SK-N-SH treated with all-trans-retinoic acid at 6 μM for 48 hours (cell line): ENCODE data around the gene MZB1.
A peak's percentile ranks its signal among the peaks of the same experiment; 100 is the strongest.

Experiments used
- ATAC-seq: fragments of 200-7000 bp; cut with Tn5 transposase; 3 replicates; pipeline ENCODE4 v1.9.1; 2020; ENCODE audit warnings: mild to moderate bottlenecking, moderate library complexity
- BACH2 ChIP-seq: fragments of 250-450 bp; sonication (Bioruptor Pico); IDR thresholded peaks from 2 replicates; pipeline ENCODE4 v1.9.0; 2021; ENCODE audit warnings: mild to moderate bottlenecking, borderline replicate concordance
- CSDC2 ChIP-seq: fragments of 250-450 bp; sonication (Bioruptor Pico); IDR thresholded peaks from 2 replicates; pipeline ENCODE4 v1.5.0; 2020; ENCODE audit warnings: mild to moderate bottlenecking, moderate library complexity
- CSRNP3 ChIP-seq: fragments of 250-450 bp; sonication (Bioruptor Pico); IDR thresholded peaks from 2 replicates; pipeline ENCODE4 v1.5.1; 2021; ENCODE audit warnings: mild to moderate bottlenecking, moderate library complexity
- GLIS3 ChIP-seq: fragments of 250-450 bp; sonication (Bioruptor Pico); IDR thresholded peaks from 2 replicates; pipeline ENCODE4 v1.5.0; 2020; ENCODE audit warnings: mild to moderate bottlenecking, moderate library complexity
- ISL1 ChIP-seq: fragments of 250-450 bp; sonication (Bioruptor Pico); IDR thresholded peaks from 2 replicates; pipeline ENCODE4 v2.1.2; 2022; ENCODE audit warnings: mild to moderate bottlenecking, moderate library complexity
- PPARA ChIP-seq: fragments of 250-450 bp; sonication (Bioruptor Pico); IDR thresholded peaks from 2 replicates; pipeline ENCODE4 v1.5.0; 2020; ENCODE audit warnings: mild to moderate bottlenecking, borderline replicate concordance
- TOX ChIP-seq: fragments of 250-450 bp; sonication (Bioruptor Pico); IDR thresholded peaks from 2 replicates; pipeline ENCODE4 v1.8.0; 2021; ENCODE audit warnings: mild to moderate bottlenecking, moderate library complexity, borderline replicate concordance
- TSHZ2 ChIP-seq: fragments of 250-450 bp; sonication (Bioruptor Pico); IDR thresholded peaks from 2 replicates; pipeline ENCODE4 v1.5.0; 2020; ENCODE audit warnings: mild to moderate bottlenecking, moderate library complexity
- ZC3H10 ChIP-seq: fragments of 250-450 bp; sonication (Bioruptor Pico); IDR thresholded peaks from 2 replicates; pipeline ENCODE4 v1.5.1; 2021; ENCODE audit warnings: mild to moderate bottlenecking, moderate library complexity
- ZFP3 ChIP-seq: fragments of 250-450 bp; sonication (Bioruptor Pico); IDR thresholded peaks from 2 replicates; pipeline ENCODE4 v1.5.0; 2020; ENCODE audit warnings: mild to moderate bottlenecking, moderate library complexity
- ZFP30 ChIP-seq: fragments of 450-650 bp; formaldehyde crosslinking; IDR thresholded peaks from 2 replicates; pipeline ENCODE4 v1.5.0; 2022; ENCODE audit warnings: mild to moderate bottlenecking, moderate library complexity
- ZNF565 ChIP-seq: fragments of 450-650 bp; formaldehyde crosslinking; conservative IDR thresholded peaks from 2 replicates; pipeline ENCODE4 v1.5.0; 2020; ENCODE audit warnings: low read depth, mild to moderate bottlenecking, moderate library complexity
- ZNF70 ChIP-seq: fragments of 450-650 bp; formaldehyde crosslinking; IDR thresholded peaks from 2 replicates; pipeline ENCODE4 v1.5.0; 2020; ENCODE audit warnings: mild to moderate bottlenecking, moderate library complexity
- TF ChIP-seq, protein P1 (sequence below): fragments of 250-450 bp; sonication (Bioruptor Pico); IDR thresholded peaks from 2 replicates; pipeline ENCODE4 v1.8.0; 2021; ENCODE audit warnings: low read depth, mild to moderate bottlenecking, moderate library complexity, borderline replicate concordance
- TF ChIP-seq, protein P2 (sequence below): fragments of 250-450 bp; sonication (Bioruptor Pico); IDR thresholded peaks from 2 replicates; pipeline ENCODE4 v1.8.0; 2020; ENCODE audit warnings: mild to moderate bottlenecking, moderate library complexity, borderline replicate concordance

Gene MZB1

GRCh38 chr5:139430015-139430414 lies 40.3 kb upstream of the MZB1 start:
- TF ChIP-seq, protein P1, sequence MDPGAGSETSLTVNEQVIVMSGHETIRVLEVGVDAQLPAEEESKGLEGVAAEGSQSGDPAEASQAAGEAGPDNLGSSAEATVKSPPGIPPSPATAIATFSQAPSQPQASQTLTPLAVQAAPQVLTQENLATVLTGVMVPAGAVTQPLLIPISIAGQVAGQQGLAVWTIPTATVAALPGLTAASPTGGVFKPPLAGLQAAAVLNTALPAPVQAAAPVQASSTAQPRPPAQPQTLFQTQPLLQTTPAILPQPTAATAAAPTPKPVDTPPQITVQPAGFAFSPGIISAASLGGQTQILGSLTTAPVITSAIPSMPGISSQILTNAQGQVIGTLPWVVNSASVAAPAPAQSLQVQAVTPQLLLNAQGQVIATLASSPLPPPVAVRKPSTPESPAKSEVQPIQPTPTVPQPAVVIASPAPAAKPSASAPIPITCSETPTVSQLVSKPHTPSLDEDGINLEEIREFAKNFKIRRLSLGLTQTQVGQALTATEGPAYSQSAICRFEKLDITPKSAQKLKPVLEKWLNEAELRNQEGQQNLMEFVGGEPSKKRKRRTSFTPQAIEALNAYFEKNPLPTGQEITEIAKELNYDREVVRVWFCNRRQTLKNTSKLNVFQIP (CRISPR knock-in tag), result no peak
- no peak for TF ChIP-seq CSDC2 (CRISPR knock-in tag)
- no peak for TF ChIP-seq ZNF70
- TF ChIP-seq ISL1 (CRISPR knock-in tag), result no peak
- no peak for ATAC-seq

DNA sequence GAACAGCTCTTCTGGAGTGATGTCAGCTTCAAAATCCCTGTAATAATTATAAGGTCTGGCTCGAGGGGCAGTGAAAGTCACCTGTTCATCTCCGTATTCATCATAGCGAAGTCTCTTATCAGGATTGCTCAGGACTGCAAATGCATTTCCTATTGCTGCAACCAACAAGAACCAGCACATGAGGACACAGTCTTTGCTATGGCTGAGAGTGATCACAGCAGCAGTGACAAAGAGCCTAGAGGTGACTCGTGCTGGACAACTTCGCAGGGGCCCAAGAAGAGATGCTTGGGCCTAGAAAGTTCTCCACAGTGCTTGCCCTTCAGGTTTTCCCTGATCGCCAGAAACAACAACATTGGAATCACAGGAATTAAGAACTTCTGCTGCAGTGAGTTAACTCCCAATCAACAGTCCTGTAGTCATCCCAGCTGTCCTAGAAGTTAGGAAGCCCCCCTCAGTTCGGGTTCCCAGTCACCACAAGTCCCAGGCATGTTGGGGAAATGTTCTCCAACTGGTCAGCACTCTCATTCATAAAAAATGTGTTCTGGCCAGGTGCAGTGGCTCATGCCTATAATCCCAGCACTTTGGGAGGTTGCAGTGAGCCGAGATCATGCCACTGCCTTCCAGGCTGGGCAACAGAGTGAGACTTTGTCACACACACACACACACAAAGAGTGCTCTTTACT lies 36.6 kb upstream of the MZB1 start:
- TF ChIP-seq, protein P2, sequence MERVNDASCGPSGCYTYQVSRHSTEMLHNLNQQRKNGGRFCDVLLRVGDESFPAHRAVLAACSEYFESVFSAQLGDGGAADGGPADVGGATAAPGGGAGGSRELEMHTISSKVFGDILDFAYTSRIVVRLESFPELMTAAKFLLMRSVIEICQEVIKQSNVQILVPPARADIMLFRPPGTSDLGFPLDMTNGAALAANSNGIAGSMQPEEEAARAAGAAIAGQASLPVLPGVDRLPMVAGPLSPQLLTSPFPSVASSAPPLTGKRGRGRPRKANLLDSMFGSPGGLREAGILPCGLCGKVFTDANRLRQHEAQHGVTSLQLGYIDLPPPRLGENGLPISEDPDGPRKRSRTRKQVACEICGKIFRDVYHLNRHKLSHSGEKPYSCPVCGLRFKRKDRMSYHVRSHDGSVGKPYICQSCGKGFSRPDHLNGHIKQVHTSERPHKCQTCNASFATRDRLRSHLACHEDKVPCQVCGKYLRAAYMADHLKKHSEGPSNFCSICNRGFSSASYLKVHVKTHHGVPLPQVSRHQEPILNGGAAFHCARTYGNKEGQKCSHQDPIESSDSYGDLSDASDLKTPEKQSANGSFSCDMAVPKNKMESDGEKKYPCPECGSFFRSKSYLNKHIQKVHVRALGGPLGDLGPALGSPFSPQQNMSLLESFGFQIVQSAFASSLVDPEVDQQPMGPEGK, result no peak
- TF ChIP-seq BACH2 (CRISPR knock-in tag) (no peak), ZNF565 (CRISPR knock-in tag) (no peak), TOX (no peak), GLIS3 (CRISPR knock-in tag) (no peak), CSDC2 (CRISPR knock-in tag) (no peak), ISL1 (CRISPR knock-in tag) (no peak), ZFP30 (no peak), TSHZ2 (CRISPR knock-in tag) (no peak), PPARA (CRISPR knock-in tag) (no peak)
- ATAC-seq, result peak; percentile 48; the same call in 2 of the 3 replicates

- ATAC-seq, result no peak
- TF ChIP-seq CSRNP3 (CRISPR knock-in tag), result no peak
- TF ChIP-seq, protein P1 (CRISPR knock-in tag), result no peak
Observed at GRCh38 chr5:139425497-139425896, 35.8 kb upstream of the MZB1 start.

- peak; percentile 94 for ATAC-seq
Observed at GRCh38 chr5:139422307-139422893, 32.7 kb upstream of the MZB1 start.

More at GRCh38 chr5:139422307-139422893, 32.7 kb upstream of the MZB1 start:
- no peak for TF ChIP-seq BACH2 (CRISPR knock-in tag)
- TF ChIP-seq CSRNP3 (CRISPR knock-in tag), result no peak
- TF ChIP-seq ZC3H10 (CRISPR knock-in tag), result no peak
- TF ChIP-seq ZFP3 (CRISPR knock-in tag), result no peak
